ENCODE results near the gene NHSL2. TPM values are rescaled to one million over a fixed set of nuclear protein-coding genes. Genes with fewer than 3 reads are reported as not detected.

Gene NHSL2
- total and polyA plus RNA-seq, 2 of the 13 experiments (the other 11 are each of a cell fraction or from before 2014, with no cell fraction given): not detected

GRCh38 chrX:71872542-71873458 lies 37.8 kb upstream of the NHSL2 start:
- no peak for TF ChIP-seq LBX2 (CRISPR knock-in tag; IDR thresholded peaks at IDR 0.05; ENCODE audit: borderline replicate concordance)
- TF ChIP-seq KDM6A (CRISPR knock-in tag; IDR thresholded peaks at IDR 0.05; ENCODE audit: low read depth): no peak
- no peak for TF ChIP-seq ZNF737 (CRISPR knock-in tag; IDR thresholded peaks at IDR 0.05; ENCODE audit: borderline replicate concordance)
- TF ChIP-seq ZNF468 (CRISPR knock-in tag; IDR thresholded peaks at IDR 0.05): no peak
- no peak for TF ChIP-seq CAMTA2 (CRISPR knock-in tag; IDR thresholded peaks at IDR 0.05; ENCODE audit: borderline replicate concordance)
- no peak for TF ChIP-seq ELF4 (CRISPR knock-in tag; IDR thresholded peaks at IDR 0.05; ENCODE audit: borderline replicate concordance)
- no peak for TF ChIP-seq NONO (IDR thresholded peaks at IDR 0.05)
- TF ChIP-seq NONO (CRISPR knock-in tag; conservative IDR thresholded peaks at IDR 0.05): no peak
- no peak for TF ChIP-seq ZNF124 (CRISPR knock-in tag; IDR thresholded peaks at IDR 0.05)
- TF ChIP-seq ZNF446 (CRISPR knock-in tag; IDR thresholded peaks at IDR 0.05): no peak
- no peak for TF ChIP-seq E2F5 (CRISPR knock-in tag; conservative IDR thresholded peaks at IDR 0.05)
- no peak for TF ChIP-seq CCAR2 (optimal IDR thresholded peaks at IDR 0.05; ENCODE audit: low read depth, low read length)
- TF ChIP-seq POLR2A (IDR thresholded peaks at IDR 0.05; ENCODE audit: insufficient read depth in 1 of 2, low read depth in 2 of 2, low read length in 2 of 2): no peak
- TF ChIP-seq GRHL1 (CRISPR knock-in tag; conservative IDR thresholded peaks at IDR 0.05): no peak
- TF ChIP-seq MLLT10 (CRISPR knock-in tag; IDR thresholded peaks at IDR 0.05): no peak
- TF ChIP-seq ZNF383 (CRISPR knock-in tag; IDR thresholded peaks at IDR 0.05; ENCODE audit: borderline replicate concordance): no peak
- no peak for TF ChIP-seq ZBTB8A (CRISPR knock-in tag; IDR thresholded peaks at IDR 0.05; ENCODE audit: borderline replicate concordance, low read depth)
- no peak for TF ChIP-seq PAWR (CRISPR knock-in tag; IDR thresholded peaks at IDR 0.05; ENCODE audit: borderline replicate concordance)
- TF ChIP-seq, protein P1, sequence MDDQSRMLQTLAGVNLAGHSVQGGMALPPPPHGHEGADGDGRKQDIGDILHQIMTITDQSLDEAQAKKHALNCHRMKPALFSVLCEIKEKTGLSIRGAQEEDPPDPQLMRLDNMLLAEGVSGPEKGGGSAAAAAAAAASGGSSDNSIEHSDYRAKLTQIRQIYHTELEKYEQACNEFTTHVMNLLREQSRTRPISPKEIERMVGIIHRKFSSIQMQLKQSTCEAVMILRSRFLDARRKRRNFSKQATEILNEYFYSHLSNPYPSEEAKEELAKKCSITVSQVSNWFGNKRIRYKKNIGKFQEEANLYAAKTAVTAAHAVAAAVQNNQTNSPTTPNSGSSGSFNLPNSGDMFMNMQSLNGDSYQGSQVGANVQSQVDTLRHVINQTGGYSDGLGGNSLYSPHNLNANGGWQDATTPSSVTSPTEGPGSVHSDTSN (CRISPR knock-in tag; IDR thresholded peaks at IDR 0.05; ENCODE audit: borderline replicate concordance): no peak
- TF ChIP-seq ZNF264 (CRISPR knock-in tag; IDR thresholded peaks at IDR 0.05): no peak
- no peak for ATAC-seq
- no peaks in the 10 kb centered on the region for H3K9me3 ChIP-seq (ENCODE audit: low read length)
- ChIA-PET CTCF (ENCODE audit: low intra/inter-chr PET ratio, low total read pairs) (no interaction called here), POLR2A (no interaction called here)
- WGBS (ENCODE audit: low lambda C conversion rate): no CpG with 5 or more reads among the region's 53 CpGs
- H4K20me1 ChIP-seq (ENCODE audit: insufficient read depth, low read length): no peaks in the 10 kb centered on the region
- BruUV-seq (replicated peaks): no TSS peak
- H2AFZ ChIP-seq (ENCODE audit: low read length): no peak overlapping the region
- DNase-seq (ENCODE audit: low spot score): no peak
- H3K79me2 ChIP-seq (ENCODE audit: insufficient read depth, low read length): no peaks in the 10 kb centered on the region
- H3K36me3 ChIP-seq (replicated peaks in 1 of 2; ENCODE audit: control insufficient read depth in 1 of 2, insufficient read depth in 2 of 2, low read length in 2 of 2): no peaks in the 10 kb centered on the region
- no peak for FAIRE-seq
- H3K9ac ChIP-seq (ENCODE audit: insufficient read depth, low read depth, low read length): no peak overlapping the region
- in situ Hi-C loops (cut with HindIII; ENCODE audit: extremely low pct_ligation_motif_present, low pct_unique_long_range_greater_than_20kb): no loop called here
- H3K4me1 ChIP-seq (ENCODE audit: insufficient read depth, low read length): no peaks in the 10 kb centered on the region
- no peaks in the 10 kb centered on the region for H3K27me3 ChIP-seq (ENCODE audit: control insufficient read depth in 1 of 2, insufficient read depth in 2 of 2, low read length in 2 of 2)
- no peak overlapping the region for H3K4me2 ChIP-seq (ENCODE audit: low read depth, low read length)
- H3K4me3 ChIP-seq (replicated peaks in 1 of 3; ENCODE audit: insufficient read depth in 1 of 3, low read depth in 2 of 3, low read length in 3 of 3): no peak overlapping the region
- intact Hi-C loops (cut with micrococcal nuclease; ENCODE audit: unreplicated experiment): no loop called here
- H3K27ac ChIP-seq (ENCODE audit: extremely low read length, insufficient read depth, low read length): no peak overlapping the region

Measured in HepG2 (cell line).